Mucosa of descending colon (tissue), 3 donors: ENCODE results near the gene CASTOR2. TPM values are rescaled to one million over a fixed set of nuclear protein-coding genes. Genes with fewer than 3 reads are reported as not detected.

Experiments used
- ATAC-seq: fragments of 200-7000 bp; cut with Tn5 transposase; one replicate; pipeline ENCODE4 v1.9.1; 2020; ENCODE audit warnings: mild to moderate bottlenecking, moderate library complexity
- DNase-seq, 3 donors: peaks; one replicate each; pipeline ENCODE4 v3.0.0-alpha.2; 2020
- H3K36me3 ChIP-seq: fragments of 200-600 bp; one replicate; pipeline ENCODE4 v1.8.0; 2021; ENCODE audit warnings: low read depth, mild to moderate bottlenecking
- H3K4me1 ChIP-seq: fragments of 200-600 bp; one replicate; pipeline ENCODE4 v1.8.0; 2021; ENCODE audit warnings: low read depth, mild to moderate bottlenecking
- H3K4me3 ChIP-seq: fragments of 200-600 bp; one replicate; pipeline ENCODE4 v1.8.0; 2021; ENCODE audit warnings: mild to moderate bottlenecking
- H3K9me3 ChIP-seq: fragments of 200-600 bp; one replicate; pipeline ENCODE4 v1.8.0; 2021; ENCODE audit warnings: mild to moderate bottlenecking
- intact Hi-C, 2 donors: fragments of 100-400 bp; cut with DNase I in 1 of 2; cut with micrococcal nuclease in 1 of 2; formaldehyde crosslinking; loops; one replicate each; pipeline versions ENCODE4 v1.11.0 to v1.11.1; 2022; cut with DNase I, micrococcal nuclease
- total RNA-seq, 3 donors: library from RNA; stranded (reverse); fragmentation: NEBNext Ultra II Directional in 2 of 3; extraction: Animal tissue kit (Norgen Biotek cat#: 25700) in 2 of 3; gene quantifications; one replicate each; pipeline versions ENCODE4 v1.2.1 to v1.2.4, GENCODE V29; 2021 to 2023
- TF ChIP-seq, protein P1 (sequence below): fragments of 200-600 bp; IDR thresholded peaks from one replicate; pipeline ENCODE4 v1.8.0; 2022; ENCODE audit warnings: antibody characterized with exemption, mild to moderate bottlenecking
- donor health status: DM: no; HTN: no; CAD: no; lungs with moderate emphysema.
- donor health status: DM: no; HTN: no; CAD: no.
- donor health status: DM: no; HTN: yes; CAD: no.

The CASTOR2 gene
- total RNA-seq, 3 donors from 2014 or later = 3.6 to 17.8 (median 7.6) TPM

DNA sequence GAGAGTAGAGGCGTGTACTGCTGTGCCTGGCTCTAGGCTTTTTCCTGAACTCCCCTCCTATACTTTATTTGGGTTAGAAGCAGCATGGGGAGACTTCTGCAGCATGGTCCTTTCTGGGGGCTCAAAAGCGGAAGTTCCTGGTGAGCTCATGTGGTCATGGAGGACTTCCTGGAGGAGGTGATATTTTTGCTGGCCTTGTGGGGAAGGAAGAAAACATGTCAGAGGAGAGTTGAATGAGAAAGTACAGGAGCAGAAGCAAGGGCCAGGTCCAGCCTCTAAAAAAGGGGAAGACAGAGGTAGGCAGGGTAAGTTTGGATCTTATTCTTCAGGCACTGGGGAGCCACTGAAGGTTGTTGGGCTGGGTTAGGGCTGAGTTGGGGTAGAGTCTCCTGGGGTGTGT lies 45.5 kb downstream of the CASTOR2 start:
- DNase-seq (no peak), ATAC-seq (no peak)
- Histone ChIP-seq H3K4me1 (no peaks in the 10 kb centered on the region), H3K4me3 (no peak overlapping the region), H3K9me3 (no peaks in the 10 kb centered on the region), H3K36me3 (no peaks in the 10 kb centered on the region)
- TF ChIP-seq, protein P1, sequence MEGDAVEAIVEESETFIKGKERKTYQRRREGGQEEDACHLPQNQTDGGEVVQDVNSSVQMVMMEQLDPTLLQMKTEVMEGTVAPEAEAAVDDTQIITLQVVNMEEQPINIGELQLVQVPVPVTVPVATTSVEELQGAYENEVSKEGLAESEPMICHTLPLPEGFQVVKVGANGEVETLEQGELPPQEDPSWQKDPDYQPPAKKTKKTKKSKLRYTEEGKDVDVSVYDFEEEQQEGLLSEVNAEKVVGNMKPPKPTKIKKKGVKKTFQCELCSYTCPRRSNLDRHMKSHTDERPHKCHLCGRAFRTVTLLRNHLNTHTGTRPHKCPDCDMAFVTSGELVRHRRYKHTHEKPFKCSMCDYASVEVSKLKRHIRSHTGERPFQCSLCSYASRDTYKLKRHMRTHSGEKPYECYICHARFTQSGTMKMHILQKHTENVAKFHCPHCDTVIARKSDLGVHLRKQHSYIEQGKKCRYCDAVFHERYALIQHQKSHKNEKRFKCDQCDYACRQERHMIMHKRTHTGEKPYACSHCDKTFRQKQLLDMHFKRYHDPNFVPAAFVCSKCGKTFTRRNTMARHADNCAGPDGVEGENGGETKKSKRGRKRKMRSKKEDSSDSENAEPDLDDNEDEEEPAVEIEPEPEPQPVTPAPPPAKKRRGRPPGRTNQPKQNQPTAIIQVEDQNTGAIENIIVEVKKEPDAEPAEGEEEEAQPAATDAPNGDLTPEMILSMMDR = no peak
- intact Hi-C loops = no loop called here

DNA sequence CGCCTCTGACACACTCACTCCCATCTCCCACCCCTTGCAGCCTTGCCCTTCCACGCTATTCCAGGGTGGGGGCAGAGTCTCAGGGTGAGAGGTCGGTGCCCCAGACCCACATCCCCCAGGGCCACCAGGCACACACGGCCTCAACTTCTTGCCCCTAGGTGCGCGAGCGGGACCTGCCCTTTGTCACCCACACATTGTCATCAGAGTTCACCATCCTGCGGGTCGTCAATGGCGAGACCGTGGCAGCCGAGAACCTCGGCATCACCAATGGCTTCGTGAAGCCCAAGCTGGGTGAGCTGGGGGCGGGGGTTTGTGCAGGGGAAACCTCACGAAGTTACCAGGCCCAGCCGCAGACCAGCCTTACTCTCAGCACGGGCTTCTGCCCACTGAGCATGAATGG lies 53.3 kb downstream of the CASTOR2 start:
- Histone ChIP-seq H3K4me1 (no peaks in the 10 kb centered on the region), H3K9me3 (no peaks in the 10 kb centered on the region), H3K4me3 (no peak overlapping the region), H3K36me3 (no peaks in the 10 kb centered on the region)
- intact Hi-C loops = no loop called here
- DNase-seq (no peak), ATAC-seq (no peak)
- TF ChIP-seq, protein P1 = no peak

DNA sequence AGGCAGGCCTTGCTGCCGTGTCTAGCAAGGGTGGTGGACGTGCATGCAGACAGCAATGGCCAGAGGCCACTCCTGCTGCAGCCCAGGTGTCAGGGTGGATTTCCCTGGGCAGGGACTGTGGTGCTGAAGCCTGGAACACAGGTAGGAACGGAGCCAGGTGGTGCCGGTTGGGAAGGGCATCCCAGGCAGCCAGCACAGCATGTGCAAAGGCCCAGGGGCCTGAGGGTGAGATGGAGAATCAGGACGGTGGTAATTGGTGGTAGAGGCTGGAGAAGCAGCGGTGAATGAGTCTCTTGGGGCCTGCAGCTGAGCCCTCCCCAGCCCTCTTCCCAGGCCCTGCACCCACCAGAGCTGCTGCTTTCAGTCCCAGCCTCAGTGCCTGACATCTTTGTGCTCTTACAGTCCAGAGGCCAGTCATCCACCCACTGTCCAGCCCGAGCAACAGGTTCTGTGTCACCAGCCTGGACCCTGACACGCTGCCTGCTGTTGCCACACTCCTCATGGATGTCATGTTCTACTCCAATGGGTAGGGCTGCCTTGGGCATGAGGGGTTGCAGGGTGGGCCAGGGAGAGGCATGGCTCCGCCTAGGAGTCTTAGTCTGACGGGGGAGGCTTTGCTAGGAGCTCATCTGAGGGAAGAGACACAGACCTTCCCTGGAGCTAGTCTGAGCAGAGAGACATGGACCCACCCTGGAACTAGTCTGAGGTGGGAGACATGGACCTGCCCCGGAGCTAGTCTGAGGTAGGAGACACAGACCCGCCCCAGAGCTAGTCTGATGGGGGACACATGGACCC lies 54.3 kb downstream of the CASTOR2 start:
- TF ChIP-seq, protein P1 = no peak
- intact Hi-C loops = no loop called here
- Histone ChIP-seq H3K9me3 (no peaks in the 10 kb centered on the region), H3K4me1 (no peaks in the 10 kb centered on the region), H3K4me3 (no peak overlapping the region), H3K36me3 (no peaks in the 10 kb centered on the region)
- ATAC-seq = no peak
- DNase-seq = no peak

DNA sequence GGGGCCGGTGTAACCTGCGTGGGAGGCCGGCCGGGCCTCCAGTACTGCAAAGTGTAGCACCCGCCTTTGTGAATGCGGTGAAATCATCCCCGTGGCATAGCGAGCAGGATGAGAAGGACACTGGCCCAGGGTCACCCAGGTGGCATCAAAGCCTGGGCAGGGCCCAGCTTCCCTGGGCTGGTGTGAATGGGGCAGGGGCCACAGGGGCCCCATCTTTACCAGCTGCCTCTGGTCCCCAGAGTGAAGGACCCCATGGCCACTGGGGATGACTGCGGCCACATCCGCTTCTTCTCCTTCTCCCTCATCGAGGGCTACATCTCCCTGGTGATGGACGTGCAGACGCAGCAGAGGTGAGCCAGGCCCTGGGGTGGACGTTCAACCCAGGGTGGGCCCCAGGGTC lies 55.3 kb downstream of the CASTOR2 start:
- TF ChIP-seq, protein P1 = no peak

DNA sequence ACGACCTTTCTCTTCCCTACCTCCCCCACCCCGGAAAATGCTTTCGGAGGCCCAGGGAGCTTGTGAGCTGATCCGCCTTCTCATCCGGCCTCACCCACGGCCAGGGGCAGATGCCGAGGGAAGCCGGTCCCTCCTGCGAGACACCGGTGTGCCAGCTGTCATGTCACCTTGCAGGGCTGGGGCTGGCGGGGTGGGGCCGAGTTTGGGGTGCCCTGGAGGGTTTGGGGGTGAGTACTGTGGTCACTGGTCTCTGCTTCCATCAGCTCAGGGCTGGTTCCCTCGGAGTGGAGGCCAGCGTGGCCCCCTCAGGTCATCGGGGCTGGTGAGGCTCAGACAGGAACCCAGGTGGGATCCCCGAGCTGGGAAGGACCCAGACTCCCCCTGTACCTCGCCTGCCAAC lies 60.4 kb downstream of the CASTOR2 start:
- Histone ChIP-seq H3K4me3 (no peak overlapping the region), H3K4me1 (no peaks in the 10 kb centered on the region), H3K9me3 (no peaks in the 10 kb centered on the region), H3K36me3 (no peaks in the 10 kb centered on the region)
- intact Hi-C loops = no loop called here
- no peak for ATAC-seq
- no peak for DNase-seq
- TF ChIP-seq, protein P1 = no peak

More for the DNA sequence above, 55.3 kb downstream of the CASTOR2 start:
- Histone ChIP-seq H3K4me3 (no peak overlapping the region), H3K9me3 (no peaks in the 10 kb centered on the region), H3K4me1 (no peaks in the 10 kb centered on the region), H3K36me3 (no peaks in the 10 kb centered on the region)
- DNase-seq (no peak), ATAC-seq (no peak)
- intact Hi-C loops = no loop called here
